ENCODE measurements around the gene ZSCAN9. TPM values are rescaled to one million over a fixed set of nuclear protein-coding genes. Genes with fewer than 3 reads are reported as not detected.

The ZSCAN9 gene
- total and polyA plus RNA-seq, 9 of the 15 experiments (the other 6 are each of a cell fraction or from before 2014, with no cell fraction given): 18.8 to 48.9 (median 28.7) TPM

GRCh38 chr6:28220257-28221133, 4.6 kb upstream of the ZSCAN9 start (continued):
- TF ChIP-seq CEBPG (CRISPR knock-in tag; IDR thresholded peaks at IDR 0.05): no peak
- no peak for TF ChIP-seq CEBPG (tag; conservative IDR thresholded peaks at IDR 0.05 in 1 of 2, IDR thresholded peaks at IDR 0.05 in 1 of 2)
- no peak for TF ChIP-seq MCM5 (IDR thresholded peaks at IDR 0.05; ENCODE audit: low read depth)
- peak; percentile 77 for TF ChIP-seq POLR2AphosphoS2 (IDR thresholded peaks at IDR 0.05; ENCODE audit: low read length)
- TF ChIP-seq ZBTB7A (IDR thresholded peaks at IDR 0.05; ENCODE audit: borderline replicate concordance, control insufficient read depth, low read depth, low read length): no peak
- TF ChIP-seq SIN3A (IDR thresholded peaks at IDR 0.05; ENCODE audit: borderline replicate concordance in 2 of 2, control insufficient read depth in 1 of 2, low read depth in 2 of 2, low read length in 2 of 2): peak; percentile 65 to 75; a peak in 2 of 4 replicates
- TF ChIP-seq SIN3B (IDR thresholded peaks at IDR 0.05; ENCODE audit: low read depth): no peak
- TF ChIP-seq ZNF586 (CRISPR knock-in tag; conservative IDR thresholded peaks at IDR 0.05): peak; percentile 88
- TF ChIP-seq MTA3 (IDR thresholded peaks at IDR 0.05; ENCODE audit: borderline replicate concordance): 0 out of 2 replicates have a peak, but pooled peaks have one; percentile 60
- no peak for TF ChIP-seq ZNF354B (CRISPR knock-in tag; IDR thresholded peaks at IDR 0.05)
- TF ChIP-seq ATF2 (CRISPR knock-in tag; IDR thresholded peaks at IDR 0.05): no peak
- no peak for TF ChIP-seq ZNF384 (IDR thresholded peaks at IDR 0.05; ENCODE audit: low read depth, low read length)
- 0 out of 2 replicates have a peak, but pooled peaks have one; percentile 37 for TF ChIP-seq CHCHD3 (CRISPR knock-in tag; IDR thresholded peaks at IDR 0.05)
- TF ChIP-seq CHD4 (IDR thresholded peaks at IDR 0.05; ENCODE audit: insufficient read depth, insufficient replicate concordance, low read depth, low read length, poor library complexity, severe bottlenecking): no peak
- no peak for TF ChIP-seq SNRNP70 (optimal IDR thresholded peaks at IDR 0.05; ENCODE audit: low read depth, low read length)
- no peak for TF ChIP-seq PURB (CRISPR knock-in tag; IDR thresholded peaks at IDR 0.05; ENCODE audit: low read depth)
- no peak for TF ChIP-seq FOXA1 (IDR thresholded peaks at IDR 0.05; ENCODE audit: borderline replicate concordance)
- TF ChIP-seq, protein P1, sequence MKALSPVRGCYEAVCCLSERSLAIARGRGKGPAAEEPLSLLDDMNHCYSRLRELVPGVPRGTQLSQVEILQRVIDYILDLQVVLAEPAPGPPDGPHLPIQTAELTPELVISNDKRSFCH (CRISPR knock-in tag; IDR thresholded peaks at IDR 0.05): no peak
- TF ChIP-seq, protein P1 (tag; IDR thresholded peaks at IDR 0.05): no peak; the same call in 1 of the 2 replicates
- TF ChIP-seq, protein P2, sequence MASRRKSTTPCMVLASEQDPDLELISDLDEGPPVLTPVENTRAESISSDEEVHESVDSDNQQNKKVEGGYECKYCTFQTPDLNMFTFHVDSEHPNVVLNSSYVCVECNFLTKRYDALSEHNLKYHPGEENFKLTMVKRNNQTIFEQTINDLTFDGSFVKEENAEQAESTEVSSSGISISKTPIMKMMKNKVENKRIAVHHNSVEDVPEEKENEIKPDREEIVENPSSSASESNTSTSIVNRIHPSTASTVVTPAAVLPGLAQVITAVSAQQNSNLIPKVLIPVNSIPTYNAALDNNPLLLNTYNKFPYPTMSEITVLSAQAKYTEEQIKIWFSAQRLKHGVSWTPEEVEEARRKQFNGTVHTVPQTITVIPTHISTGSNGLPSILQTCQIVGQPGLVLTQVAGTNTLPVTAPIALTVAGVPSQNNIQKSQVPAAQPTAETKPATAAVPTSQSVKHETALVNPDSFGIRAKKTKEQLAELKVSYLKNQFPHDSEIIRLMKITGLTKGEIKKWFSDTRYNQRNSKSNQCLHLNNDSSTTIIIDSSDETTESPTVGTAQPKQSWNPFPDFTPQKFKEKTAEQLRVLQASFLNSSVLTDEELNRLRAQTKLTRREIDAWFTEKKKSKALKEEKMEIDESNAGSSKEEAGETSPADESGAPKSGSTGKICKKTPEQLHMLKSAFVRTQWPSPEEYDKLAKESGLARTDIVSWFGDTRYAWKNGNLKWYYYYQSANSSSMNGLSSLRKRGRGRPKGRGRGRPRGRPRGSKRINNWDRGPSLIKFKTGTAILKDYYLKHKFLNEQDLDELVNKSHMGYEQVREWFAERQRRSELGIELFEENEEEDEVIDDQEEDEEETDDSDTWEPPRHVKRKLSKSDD (conservative IDR thresholded peaks at IDR 0.05; ENCODE audit: low read length): no peak
- TF ChIP-seq ZNF561 (CRISPR knock-in tag; conservative IDR thresholded peaks at IDR 0.05): 0 out of 2 replicates have a peak, but pooled peaks have one; percentile 20
- TF ChIP-seq ZC3H4 (CRISPR knock-in tag; IDR thresholded peaks at IDR 0.05; ENCODE audit: borderline replicate concordance): no peak
- no peak for TF ChIP-seq EWSR1 (IDR thresholded peaks at IDR 0.05; ENCODE audit: borderline replicate concordance, low read depth, partially characterized antibody)
- TF ChIP-seq U2AF2 (optimal IDR thresholded peaks at IDR 0.05; ENCODE audit: low read depth, low read length): no peak

All from K562 (cell line).